Astrocyte (in vitro differentiated cells and primary cell): ENCODE data around the gene ERG. TPM values are rescaled to one million over a fixed set of nuclear protein-coding genes. Genes with fewer than 3 reads are reported as not detected.

Experiments
- DNase-seq: peaks from one replicate; pipeline ENCODE4 v3.0.0-alpha.2; 2010; ENCODE audit warnings: low read depth
- FAIRE-seq: peaks from 2 replicates; lab custom pipeline; 2011; peaks lifted over from hg19 to GRCh38; lab: Jason Lieb, UNC
- H2AFZ ChIP-seq: 2 replicates; pipeline ENCODE4 v1.6.0; 2012; ENCODE audit warnings: low read depth, low read length, inconsistent platforms
- H3K27ac ChIP-seq: 2 replicates; pipeline ENCODE4 v1.5.1; 2011; ENCODE audit warnings: low read depth, low read length, inconsistent platforms
- H3K27me3 ChIP-seq: 2 replicates; pipeline ENCODE4 v1.6.0; 2011; ENCODE audit warnings: low read length, inconsistent platforms; ENCODE audit not compliant: insufficient read depth
- H3K36me3 ChIP-seq: 2 replicates; pipeline ENCODE4 v1.5.1; 2011; ENCODE audit warnings: low read length, inconsistent platforms; ENCODE audit not compliant: insufficient read depth
- H3K4me1 ChIP-seq: 2 replicates; pipeline ENCODE4 v1.5.1; 2011; ENCODE audit warnings: low read length, inconsistent platforms; ENCODE audit not compliant: insufficient read depth
- H3K4me2 ChIP-seq: 2 replicates; pipeline ENCODE4 v1.6.0; 2012; ENCODE audit warnings: low read length, inconsistent platforms
- H3K4me3 ChIP-seq: 2 replicates; pipeline ENCODE4 v1.5.1; 2011; ENCODE audit warnings: low read depth, mild to moderate bottlenecking, low read length, inconsistent platforms; ENCODE audit not compliant: insufficient read depth
- H3K79me2 ChIP-seq: 2 replicates; pipeline ENCODE4 v1.6.0; 2012; ENCODE audit warnings: mild to moderate bottlenecking, low read length, inconsistent platforms; ENCODE audit not compliant: insufficient read depth
- H3K9ac ChIP-seq: 2 replicates; pipeline ENCODE4 v1.6.0; 2012; ENCODE audit warnings: mild to moderate bottlenecking, low read length, inconsistent platforms
- H3K9me3 ChIP-seq: 2 replicates; pipeline ENCODE4 v1.5.1; 2012; ENCODE audit warnings: low read depth, mild to moderate bottlenecking, low read length, inconsistent platforms; ENCODE audit not compliant: insufficient read depth
- H4K20me1 ChIP-seq: 2 replicates; pipeline ENCODE4 v1.6.0; 2012; ENCODE audit warnings: low read length, inconsistent platforms; ENCODE audit not compliant: insufficient read depth
- H3K27ac Mint-ChIP-seq: one replicate; pipeline ENCODE4 v1.8.0; 2021; ENCODE audit warnings: mild to moderate bottlenecking, mixed read lengths; ENCODE audit not compliant: unreplicated experiment
- H3K27me3 Mint-ChIP-seq: one replicate; pipeline ENCODE4 v1.8.0; 2021; ENCODE audit warnings: low read depth, mixed read lengths; ENCODE audit not compliant: unreplicated experiment
- H3K36me3 Mint-ChIP-seq: one replicate; pipeline ENCODE4 v1.8.0; 2021; ENCODE audit warnings: low read depth, mixed read lengths; ENCODE audit not compliant: unreplicated experiment
- H3K4me1 Mint-ChIP-seq: one replicate; pipeline ENCODE4 v1.8.0; 2021; ENCODE audit warnings: low read depth, mixed read lengths; ENCODE audit not compliant: unreplicated experiment
- H3K4me3 Mint-ChIP-seq: one replicate; pipeline ENCODE4 v1.8.0; 2021; ENCODE audit warnings: mild to moderate bottlenecking, moderate library complexity, mixed read lengths; ENCODE audit not compliant: unreplicated experiment
- H3K9me3 Mint-ChIP-seq: one replicate; pipeline ENCODE4 v1.8.0; 2021; ENCODE audit warnings: mild to moderate bottlenecking, mixed read lengths; ENCODE audit not compliant: unreplicated experiment
- EZH2 ChIP-seq: IDR thresholded peaks from 2 replicates; pipeline ENCODE4 v1.6.1; 2012; ENCODE audit warnings: mild to moderate bottlenecking, low read length, inconsistent platforms; ENCODE audit not compliant: insufficient read depth
- total RNA-seq: library from RNA; stranded (reverse); gene quantifications from 2 replicates; pipeline ENCODE4 v1.2.1, GENCODE V29; 2021
- TF ChIP-seq, protein P1 (sequence below): IDR thresholded peaks from 2 replicates; pipeline ENCODE4 v1.5.1; 2011; ENCODE audit warnings: low read depth, mild to moderate bottlenecking, inconsistent platforms, low read length, moderate library complexity; ENCODE audit not compliant: insufficient read depth

Gene ERG
- total RNA-seq, 1 donor from 2014 or later, result 0.84 TPM

DNA sequence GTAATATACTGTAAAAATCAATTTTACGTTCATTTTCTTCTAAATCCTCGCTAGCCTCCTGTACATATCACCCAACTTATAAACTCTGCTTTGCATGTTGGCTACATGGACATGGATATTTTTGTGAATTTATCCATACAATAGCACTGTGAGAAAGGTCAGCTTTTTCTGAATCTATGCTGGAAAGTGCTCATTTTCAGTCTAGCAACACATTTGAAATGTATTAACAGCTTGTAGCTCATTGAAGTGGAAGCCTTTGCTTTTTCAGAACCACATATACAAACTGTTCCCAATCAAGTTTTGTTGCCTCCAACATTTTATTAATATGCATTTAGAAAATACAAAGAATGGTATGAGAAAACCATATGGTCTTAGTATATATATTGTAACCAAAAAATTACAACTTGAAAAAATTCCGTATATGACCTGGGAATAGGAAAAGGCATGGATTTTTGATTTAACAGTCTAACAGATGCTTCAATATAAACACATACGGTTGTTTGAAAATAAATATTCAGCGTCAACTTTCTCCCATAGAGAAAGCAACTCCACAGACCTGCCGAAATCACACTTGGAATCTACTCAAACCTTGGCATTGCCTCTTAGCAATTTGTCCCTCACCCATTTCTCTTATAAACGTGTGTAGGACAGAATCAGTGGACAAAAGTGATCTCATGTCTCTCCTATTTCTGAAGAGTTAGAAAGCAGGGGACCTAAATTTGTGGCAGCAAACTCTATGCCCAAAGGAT, 112.7 kb downstream of the ERG start:
- DNase-seq (no peak), FAIRE-seq (no peak)
- Mint-ChIP-seq H3K27me3 (peaks cover 4% of the 10 kb centered on the region), H3K4me3 (no peak overlapping the region), H3K27ac (no peak overlapping the region), H3K9me3 (peaks cover 2% of the 10 kb centered on the region), H3K4me1 (peaks cover 17% of the 10 kb centered on the region), H3K36me3 (no peaks in the 10 kb centered on the region)
- Histone ChIP-seq H2AFZ (no peak overlapping the region), H3K4me3 (no peak overlapping the region), H3K27me3 (no peaks in the 10 kb centered on the region), H3K79me2 (no peaks in the 10 kb centered on the region), H3K4me1 (peaks cover 6% of the 10 kb centered on the region), H4K20me1 (no peaks in the 10 kb centered on the region), H3K36me3 (no peaks in the 10 kb centered on the region), H3K9me3 (no peaks in the 10 kb centered on the region), H3K9ac (no peak overlapping the region), H3K27ac (no peak overlapping the region), H3K4me2 (no peak overlapping the region)
- TF ChIP-seq, protein P1, sequence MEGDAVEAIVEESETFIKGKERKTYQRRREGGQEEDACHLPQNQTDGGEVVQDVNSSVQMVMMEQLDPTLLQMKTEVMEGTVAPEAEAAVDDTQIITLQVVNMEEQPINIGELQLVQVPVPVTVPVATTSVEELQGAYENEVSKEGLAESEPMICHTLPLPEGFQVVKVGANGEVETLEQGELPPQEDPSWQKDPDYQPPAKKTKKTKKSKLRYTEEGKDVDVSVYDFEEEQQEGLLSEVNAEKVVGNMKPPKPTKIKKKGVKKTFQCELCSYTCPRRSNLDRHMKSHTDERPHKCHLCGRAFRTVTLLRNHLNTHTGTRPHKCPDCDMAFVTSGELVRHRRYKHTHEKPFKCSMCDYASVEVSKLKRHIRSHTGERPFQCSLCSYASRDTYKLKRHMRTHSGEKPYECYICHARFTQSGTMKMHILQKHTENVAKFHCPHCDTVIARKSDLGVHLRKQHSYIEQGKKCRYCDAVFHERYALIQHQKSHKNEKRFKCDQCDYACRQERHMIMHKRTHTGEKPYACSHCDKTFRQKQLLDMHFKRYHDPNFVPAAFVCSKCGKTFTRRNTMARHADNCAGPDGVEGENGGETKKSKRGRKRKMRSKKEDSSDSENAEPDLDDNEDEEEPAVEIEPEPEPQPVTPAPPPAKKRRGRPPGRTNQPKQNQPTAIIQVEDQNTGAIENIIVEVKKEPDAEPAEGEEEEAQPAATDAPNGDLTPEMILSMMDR, result no peak
- TF ChIP-seq EZH2, result no peak

DNA sequence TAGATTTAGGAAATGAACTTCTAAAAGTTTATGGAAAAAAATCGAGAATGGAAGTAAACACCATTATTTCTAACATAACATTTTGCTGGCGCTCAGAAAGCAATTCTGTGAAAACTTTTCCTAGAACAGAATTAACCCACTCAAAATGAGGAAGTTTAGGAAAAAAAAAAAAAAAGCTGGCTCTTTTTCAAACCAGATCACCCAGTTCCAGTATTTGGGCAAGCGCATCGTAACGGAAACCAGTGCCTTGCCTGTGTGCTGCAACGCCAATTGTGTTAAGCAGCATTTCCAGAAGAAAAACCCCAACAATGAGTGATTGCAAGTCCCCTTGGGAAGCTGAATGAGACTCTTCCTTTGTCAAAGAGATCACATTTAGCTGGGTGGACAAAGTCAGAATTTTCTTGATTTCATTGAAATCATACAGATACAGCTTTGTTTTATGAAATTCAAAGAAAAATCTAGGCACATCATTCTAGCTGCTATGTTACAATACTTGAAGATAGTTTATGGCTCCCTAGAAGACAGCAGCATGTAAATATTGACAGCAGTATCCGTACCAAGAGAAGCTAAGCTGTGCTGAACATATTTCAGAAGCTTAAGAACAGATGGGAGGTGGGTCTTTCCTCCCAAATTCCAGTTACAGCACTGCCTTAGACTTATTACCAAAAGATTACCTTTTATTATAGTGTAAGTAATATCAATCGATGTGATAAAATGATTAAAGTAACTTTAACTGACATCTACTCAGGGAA, 113.4 kb downstream of the ERG start:
- Histone ChIP-seq H3K4me2 (no peak overlapping the region), H2AFZ (no peak overlapping the region), H3K36me3 (no peaks in the 10 kb centered on the region), H4K20me1 (no peaks in the 10 kb centered on the region), H3K4me3 (no peak overlapping the region), H3K4me1 (peaks cover 6% of the 10 kb centered on the region), H3K9me3 (no peaks in the 10 kb centered on the region), H3K9ac (no peak overlapping the region), H3K27me3 (no peaks in the 10 kb centered on the region), H3K79me2 (no peaks in the 10 kb centered on the region), H3K27ac (no peak overlapping the region)
- no peak for DNase-seq
- Mint-ChIP-seq H3K4me3 (no peak overlapping the region), H3K27ac (no peak overlapping the region), H3K4me1 (peaks cover 17% of the 10 kb centered on the region), H3K36me3 (no peaks in the 10 kb centered on the region), H3K27me3 (peaks cover 4% of the 10 kb centered on the region), H3K9me3 (peaks cover 2% of the 10 kb centered on the region)
- TF ChIP-seq, protein P1, result no peak
- TF ChIP-seq EZH2, result no peak
- no peak for FAIRE-seq

DNA sequence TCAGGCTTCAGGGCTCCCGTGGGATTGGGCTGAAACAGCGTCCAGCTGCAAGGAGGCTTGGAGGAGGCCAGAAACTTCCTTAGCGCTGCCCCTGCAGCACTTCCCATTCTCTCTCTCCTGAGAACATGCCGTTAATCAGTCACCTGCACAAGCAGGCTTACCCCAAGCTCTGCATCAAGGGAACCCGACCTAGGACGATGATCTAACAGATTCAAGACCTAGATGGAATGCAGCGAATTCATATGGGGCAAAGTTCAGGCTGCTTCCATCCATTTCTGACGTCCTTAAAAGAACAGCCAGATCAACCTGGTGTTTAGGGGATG, 114.1 kb downstream of the ERG start:
- Mint-ChIP-seq H3K27ac (no peak overlapping the region), H3K27me3 (peaks cover 4% of the 10 kb centered on the region), H3K36me3 (no peaks in the 10 kb centered on the region), H3K4me3 (no peak overlapping the region), H3K4me1 (peaks cover 17% of the 10 kb centered on the region), H3K9me3 (peaks cover 2% of the 10 kb centered on the region)
- H3K4me3 ChIP-seq, result no peak overlapping the region
- no peak for FAIRE-seq
- no peaks in the 10 kb centered on the region for H3K79me2 ChIP-seq
- no peak overlapping the region for H2AFZ ChIP-seq
- H3K27me3 ChIP-seq, result no peaks in the 10 kb centered on the region
- no peaks in the 10 kb centered on the region for H3K36me3 ChIP-seq
- no peak for DNase-seq
- TF ChIP-seq EZH2, result no peak
- TF ChIP-seq, protein P1, result no peak
- H3K4me2 ChIP-seq, result no peak overlapping the region
- no peak overlapping the region for H3K27ac ChIP-seq
- H3K9ac ChIP-seq, result no peak overlapping the region
- H4K20me1 ChIP-seq, result no peaks in the 10 kb centered on the region
- peaks cover 6% of the 10 kb centered on the region for H3K4me1 ChIP-seq
- no peaks in the 10 kb centered on the region for H3K9me3 ChIP-seq
